ENCODE measurements around the gene PRSS12. TPM values are rescaled to one million over a fixed set of nuclear protein-coding genes. Genes with fewer than 3 reads are reported as not detected.
"Not testable (repeated sequence)": the region's sequence is repeated elsewhere in the genome, so short reads cannot be mapped to it uniquely, and the experiment has no call there.

Gene PRSS12
- total RNA-seq, 6 experiments from 2014 or later: 56.6 to 88.0 (median 79.9) TPM

DNA sequence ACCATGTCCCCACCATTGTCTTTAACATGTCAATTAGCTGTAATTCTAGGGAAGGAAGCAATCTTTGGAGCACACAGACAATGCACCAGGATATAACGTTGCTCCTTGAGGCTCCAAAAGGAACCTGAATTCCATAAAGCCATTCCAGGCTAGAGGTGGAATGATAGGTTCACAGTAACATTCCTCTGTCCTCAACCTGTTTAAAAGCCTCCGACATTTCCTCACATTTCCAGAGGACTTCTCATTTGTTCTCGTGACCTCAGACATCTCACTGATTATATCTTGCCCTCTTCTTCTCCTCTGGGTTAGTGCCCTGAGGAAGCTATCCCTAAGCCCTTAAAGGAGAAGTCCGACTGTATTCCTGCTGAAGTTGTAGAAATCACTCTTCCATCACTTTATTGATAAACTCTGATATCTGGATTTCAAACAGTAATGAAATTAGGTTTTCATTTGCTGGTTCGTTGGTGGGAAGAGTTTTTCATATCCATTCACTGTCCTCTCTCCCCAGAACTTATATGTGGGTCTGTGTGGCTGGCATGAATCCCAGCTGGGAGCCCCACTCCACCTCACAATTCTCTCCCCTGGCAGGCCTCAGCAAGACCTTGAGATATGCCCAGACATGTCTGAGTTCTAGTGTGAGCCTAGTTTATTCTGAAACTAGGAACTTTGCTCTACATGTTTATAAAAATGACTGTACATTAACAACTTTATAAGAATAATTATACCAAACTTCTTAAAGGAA is 44.2 kb upstream of the PRSS12 start:
- Mint-ChIP-seq H3K4me3 (no peak overlapping the region), H3K36me3 (ENCODE audit: low read depth) (peaks cover 5% of the 10 kb centered on the region), H3K9me3 (peaks cover 4% of the 10 kb centered on the region; the same call in 1 of the 2 replicates), H3K27me3 (ENCODE audit: insufficient read depth) (peaks cover 3% of the 10 kb centered on the region), H3K4me1 (ENCODE audit: low read depth) (peaks cover 49% of the 10 kb centered on the region), H3K27ac (peak overlapping the region; percentile 77)
- TF ChIP-seq, protein P1, sequence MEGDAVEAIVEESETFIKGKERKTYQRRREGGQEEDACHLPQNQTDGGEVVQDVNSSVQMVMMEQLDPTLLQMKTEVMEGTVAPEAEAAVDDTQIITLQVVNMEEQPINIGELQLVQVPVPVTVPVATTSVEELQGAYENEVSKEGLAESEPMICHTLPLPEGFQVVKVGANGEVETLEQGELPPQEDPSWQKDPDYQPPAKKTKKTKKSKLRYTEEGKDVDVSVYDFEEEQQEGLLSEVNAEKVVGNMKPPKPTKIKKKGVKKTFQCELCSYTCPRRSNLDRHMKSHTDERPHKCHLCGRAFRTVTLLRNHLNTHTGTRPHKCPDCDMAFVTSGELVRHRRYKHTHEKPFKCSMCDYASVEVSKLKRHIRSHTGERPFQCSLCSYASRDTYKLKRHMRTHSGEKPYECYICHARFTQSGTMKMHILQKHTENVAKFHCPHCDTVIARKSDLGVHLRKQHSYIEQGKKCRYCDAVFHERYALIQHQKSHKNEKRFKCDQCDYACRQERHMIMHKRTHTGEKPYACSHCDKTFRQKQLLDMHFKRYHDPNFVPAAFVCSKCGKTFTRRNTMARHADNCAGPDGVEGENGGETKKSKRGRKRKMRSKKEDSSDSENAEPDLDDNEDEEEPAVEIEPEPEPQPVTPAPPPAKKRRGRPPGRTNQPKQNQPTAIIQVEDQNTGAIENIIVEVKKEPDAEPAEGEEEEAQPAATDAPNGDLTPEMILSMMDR (IDR thresholded peaks at IDR 0.05): no peak
- DNase-seq: no peak

- Mint-ChIP-seq H3K4me3 (no peak overlapping the region), H3K9me3 (peaks cover 4% of the 10 kb centered on the region; the same call in 1 of the 2 replicates), H3K4me1 (ENCODE audit: low read depth) (peaks cover 41% of the 10 kb centered on the region), H3K27ac (no peak overlapping the region; the same call in 1 of the 2 replicates), H3K36me3 (ENCODE audit: low read depth) (peaks cover 5% of the 10 kb centered on the region), H3K27me3 (ENCODE audit: insufficient read depth) (peaks cover 3% of the 10 kb centered on the region)
- TF ChIP-seq, protein P1 (IDR thresholded peaks at IDR 0.05): no peak
- no peak for DNase-seq
These were observed 42.3 kb upstream of the PRSS12 start for GRCh38 chr4:118395057-118395644.

DNA sequence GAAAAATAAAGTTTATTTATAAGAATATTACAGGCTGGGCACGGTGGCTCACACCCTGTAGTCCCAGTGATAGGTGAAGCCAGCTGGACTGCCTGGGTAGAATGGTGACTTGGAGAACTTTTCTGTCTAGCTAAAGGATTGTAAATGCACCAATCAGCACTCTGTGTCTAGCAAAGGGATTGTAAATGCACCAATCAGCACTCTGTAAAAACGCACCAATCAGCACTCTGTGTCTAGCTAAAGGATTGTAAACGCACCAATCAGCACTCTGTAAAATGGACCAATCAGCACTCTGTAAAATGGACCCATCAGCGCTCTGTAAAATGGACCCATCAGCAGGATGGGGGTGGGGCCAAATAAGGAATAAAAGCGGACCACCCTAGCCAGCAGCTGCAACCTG is 39.7 kb upstream of the PRSS12 start:
- Mint-ChIP-seq H3K36me3 (ENCODE audit: low read depth) (peaks cover 11% of the 10 kb centered on the region), H3K4me1 (ENCODE audit: low read depth) (peaks cover 36% of the 10 kb centered on the region)
- H3K9me3 Mint-ChIP-seq; H3K27ac Mint-ChIP-seq; H3K4me3 Mint-ChIP-seq; DNase-seq; H3K27me3 Mint-ChIP-seq (ENCODE audit: insufficient read depth): not testable (repeated sequence)

DNA sequence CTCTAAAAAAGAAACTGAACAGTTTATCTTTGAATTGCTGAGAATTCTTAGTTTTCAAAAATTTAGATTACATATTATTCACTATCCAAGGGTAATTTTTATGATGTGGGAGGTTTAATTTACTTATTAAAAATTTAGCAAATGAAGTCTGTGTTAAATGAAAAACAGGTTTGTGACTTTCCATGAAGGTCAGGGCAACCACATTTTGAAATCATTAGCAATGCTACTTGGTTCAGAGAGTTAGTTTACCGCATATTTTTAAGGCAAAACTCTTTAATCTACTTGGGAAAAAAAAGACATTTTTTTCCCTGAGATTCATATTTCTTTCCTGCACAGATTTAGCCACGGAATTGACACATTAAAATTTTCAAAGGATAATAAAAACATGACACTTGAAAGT is 37.3 kb upstream of the PRSS12 start:
- H3K27ac Mint-ChIP-seq: peak overlapping the region; percentile 68
- peaks cover 22% of the 10 kb centered on the region for H3K9me3 Mint-ChIP-seq
- DNase-seq: no peak
- H3K4me1 Mint-ChIP-seq (ENCODE audit: low read depth): peaks cover 18% of the 10 kb centered on the region
- peak overlapping the region; percentile 78 for H3K4me3 Mint-ChIP-seq
- H3K27me3 Mint-ChIP-seq (ENCODE audit: insufficient read depth): no peaks in the 10 kb centered on the region; the same call in 1 of the 2 replicates
- H3K36me3 Mint-ChIP-seq (ENCODE audit: low read depth): peaks cover 18% of the 10 kb centered on the region
- TF ChIP-seq, protein P1 (IDR thresholded peaks at IDR 0.05): no peak

DNA sequence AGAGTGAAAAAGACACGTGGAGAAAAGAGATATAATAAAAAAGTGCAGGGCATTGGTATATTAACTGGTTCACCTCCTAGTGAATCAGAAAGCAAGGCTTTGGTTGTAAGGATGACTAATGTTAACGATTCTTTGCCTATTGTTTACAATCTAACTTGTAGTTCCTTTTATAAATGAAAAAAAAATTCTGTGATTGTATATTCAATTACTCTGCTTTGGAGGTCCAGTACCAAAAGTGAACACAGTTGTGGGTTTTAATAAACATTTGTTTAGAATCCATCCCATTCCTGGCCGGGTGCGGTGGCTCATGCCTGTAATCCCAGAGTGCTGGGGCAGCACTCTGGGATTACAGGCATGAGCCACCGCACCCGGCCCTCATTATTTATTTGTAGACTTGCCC is 36.9 kb upstream of the PRSS12 start:
- Mint-ChIP-seq H3K27ac (peak overlapping the region; percentile 68), H3K4me1 (ENCODE audit: low read depth) (peaks cover 15% of the 10 kb centered on the region), H3K9me3 (peaks cover 22% of the 10 kb centered on the region), H3K27me3 (ENCODE audit: insufficient read depth) (peaks cover 3% of the 10 kb centered on the region), H3K36me3 (ENCODE audit: low read depth) (peaks cover 18% of the 10 kb centered on the region), H3K4me3 (peak overlapping the region; percentile 78)
- TF ChIP-seq, protein P1 (IDR thresholded peaks at IDR 0.05): no peak
- DNase-seq: peak; percentile 17

- peaks cover 15% of the 10 kb centered on the region for H3K4me1 Mint-ChIP-seq (ENCODE audit: low read depth)
- DNase-seq: no peak
- TF ChIP-seq, protein P1 (IDR thresholded peaks at IDR 0.05): no peak
- no peak overlapping the region for H3K27ac Mint-ChIP-seq
- peaks cover 18% of the 10 kb centered on the region for H3K36me3 Mint-ChIP-seq (ENCODE audit: low read depth)
- peaks cover 22% of the 10 kb centered on the region for H3K9me3 Mint-ChIP-seq
- H3K4me3 Mint-ChIP-seq: no peak overlapping the region
- H3K27me3 Mint-ChIP-seq (ENCODE audit: insufficient read depth): peaks cover 3% of the 10 kb centered on the region
These were observed 35.8 kb upstream of the PRSS12 start for GRCh38 chr4:118388606-118389005.

Data from HFFc6 (cell line).